GM18519 (cell line): Measurements from ENCODE around the gene ENC1.
"Not testable (repeated sequence)": the region's sequence is repeated elsewhere in the genome, so short reads cannot be mapped to it uniquely, and the experiment has no call there.

Experiments
- ATAC-seq: cut with Tn5 transposase; IDR thresholded peaks from one replicate; pipeline ENCODE4 v1.9.1; 2021; ENCODE audit warnings: mild to moderate bottlenecking, moderate library complexity; ENCODE audit not compliant: unreplicated experiment, low FRiP score

Gene ENC1, protein sequence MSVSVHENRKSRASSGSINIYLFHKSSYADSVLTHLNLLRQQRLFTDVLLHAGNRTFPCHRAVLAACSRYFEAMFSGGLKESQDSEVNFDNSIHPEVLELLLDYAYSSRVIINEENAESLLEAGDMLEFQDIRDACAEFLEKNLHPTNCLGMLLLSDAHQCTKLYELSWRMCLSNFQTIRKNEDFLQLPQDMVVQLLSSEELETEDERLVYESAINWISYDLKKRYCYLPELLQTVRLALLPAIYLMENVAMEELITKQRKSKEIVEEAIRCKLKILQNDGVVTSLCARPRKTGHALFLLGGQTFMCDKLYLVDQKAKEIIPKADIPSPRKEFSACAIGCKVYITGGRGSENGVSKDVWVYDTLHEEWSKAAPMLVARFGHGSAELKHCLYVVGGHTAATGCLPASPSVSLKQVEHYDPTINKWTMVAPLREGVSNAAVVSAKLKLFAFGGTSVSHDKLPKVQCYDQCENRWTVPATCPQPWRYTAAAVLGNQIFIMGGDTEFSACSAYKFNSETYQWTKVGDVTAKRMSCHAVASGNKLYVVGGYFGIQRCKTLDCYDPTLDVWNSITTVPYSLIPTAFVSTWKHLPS

DNA sequence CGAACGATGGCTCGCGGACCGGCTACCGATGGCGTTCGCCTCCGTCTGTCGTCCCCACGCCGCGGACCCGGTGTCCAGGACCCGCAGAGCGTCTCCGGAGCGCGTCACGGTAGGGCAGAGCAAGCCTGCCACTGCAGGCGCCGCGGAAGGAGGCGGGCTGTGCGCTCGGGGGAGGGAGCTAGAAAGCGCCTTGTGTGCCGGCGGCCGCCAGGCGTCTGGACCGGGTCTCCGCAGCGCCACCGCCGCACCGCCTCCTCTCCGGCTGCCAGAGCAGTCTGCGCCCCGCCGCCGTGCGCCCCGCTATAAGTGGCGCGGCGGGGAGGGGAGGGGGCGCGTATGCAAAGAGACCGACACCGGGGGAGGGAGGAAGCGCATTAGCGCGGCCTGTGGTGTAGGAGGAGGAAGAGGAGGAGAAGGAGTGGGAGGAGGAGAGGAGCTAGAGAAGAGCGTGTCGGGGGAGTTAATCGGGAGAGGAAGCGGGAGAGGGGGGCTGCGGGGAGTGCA, at the start of gene ENC1:
TSS of gene ENC1 (minus strand) at position 279 of the 504 bp plus-strand sequence. CDS start 4,243 bp downstream, outside the sequence.
- ATAC-seq = peak; percentile 43

DNA sequence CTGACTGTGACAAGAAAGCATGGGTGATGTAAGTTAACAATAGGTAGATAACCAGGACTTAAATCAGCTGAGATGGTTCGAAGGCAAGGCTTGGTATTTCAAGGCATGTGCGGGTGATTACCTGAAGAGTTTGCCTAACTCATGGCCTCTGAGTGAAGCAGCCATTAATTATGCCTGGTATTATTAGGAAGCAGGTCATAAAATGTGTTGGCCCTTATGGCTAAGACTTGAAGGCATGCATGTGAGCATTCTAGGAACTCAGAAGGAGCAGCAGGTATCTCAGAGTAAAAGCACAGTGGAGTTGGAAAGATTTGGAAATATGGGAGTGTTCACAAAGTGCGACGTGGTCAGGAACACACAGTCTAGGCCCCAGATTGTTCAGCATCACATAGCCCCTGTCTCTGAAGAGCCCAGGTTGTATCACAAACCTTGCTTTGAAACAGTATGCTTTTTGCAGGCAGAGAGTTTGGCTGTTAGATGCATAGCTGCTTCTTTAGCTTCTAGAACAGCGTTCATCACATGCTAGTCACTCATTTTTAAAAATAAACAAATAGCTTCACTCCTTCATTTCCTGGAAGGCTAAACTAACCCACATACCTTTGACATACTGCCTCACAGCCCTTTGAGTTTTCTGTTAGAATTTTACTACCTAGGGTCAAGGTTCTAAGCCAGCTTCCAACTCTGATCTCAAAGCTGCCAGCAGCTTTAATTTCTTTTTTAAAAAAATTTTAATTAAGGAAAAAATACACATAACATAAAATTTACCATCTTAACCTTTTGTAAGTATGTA, 46.6 kb upstream of the ENC1 start:
- no peak for ATAC-seq

GRCh38 chr5:74685979-74686631, 45.6 kb upstream of the ENC1 start:
- ATAC-seq = no peak

- ATAC-seq = peak; percentile 48
These were observed 44.6 kb upstream of the ENC1 start, which contains the start of gene HEXB for GRCh38 chr5:74684900-74685851. Gene HEXB (plus strand): TSS chr5:74685233. CDS start chr5:74685261, 28 bp downstream.

GRCh38 chr5:74679966-74680365, 39.4 kb upstream of the ENC1 start:
- ATAC-seq = no peak

DNA sequence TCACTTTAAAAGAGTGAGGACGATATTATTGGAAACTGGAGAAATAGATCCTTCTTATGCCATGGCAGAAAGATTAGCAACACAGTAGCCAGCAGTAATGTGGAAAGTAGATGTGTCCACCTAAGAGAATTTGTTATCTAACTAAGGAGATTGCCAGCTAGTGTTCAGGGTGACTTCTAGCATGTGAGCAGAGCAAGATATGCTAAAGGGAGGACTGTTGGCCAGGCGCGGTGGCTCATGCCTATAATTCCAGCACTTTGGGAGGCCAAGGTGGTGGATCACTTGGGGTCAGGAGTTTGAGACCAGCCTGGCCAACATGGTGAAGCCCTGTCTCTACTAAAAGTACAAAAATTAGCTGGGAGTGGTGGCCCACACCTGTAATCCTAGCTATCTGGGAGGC, 38.8 kb upstream of the ENC1 start:
- ATAC-seq = not testable (repeated sequence)

- not testable (repeated sequence) for ATAC-seq
These were observed 37.6 kb upstream of the ENC1 start for GRCh38 chr5:74678123-74678522.

GRCh38 chr5:74676466-74676865, 35.9 kb upstream of the ENC1 start:
- ATAC-seq = not testable (repeated sequence)

GRCh38 chr5:74673011-74673790, 32.7 kb upstream of the ENC1 start:
- ATAC-seq = no peak

GRCh38 chr5:74672215-74672877, 31.8 kb upstream of the ENC1 start:
- no peak for ATAC-seq

DNA sequence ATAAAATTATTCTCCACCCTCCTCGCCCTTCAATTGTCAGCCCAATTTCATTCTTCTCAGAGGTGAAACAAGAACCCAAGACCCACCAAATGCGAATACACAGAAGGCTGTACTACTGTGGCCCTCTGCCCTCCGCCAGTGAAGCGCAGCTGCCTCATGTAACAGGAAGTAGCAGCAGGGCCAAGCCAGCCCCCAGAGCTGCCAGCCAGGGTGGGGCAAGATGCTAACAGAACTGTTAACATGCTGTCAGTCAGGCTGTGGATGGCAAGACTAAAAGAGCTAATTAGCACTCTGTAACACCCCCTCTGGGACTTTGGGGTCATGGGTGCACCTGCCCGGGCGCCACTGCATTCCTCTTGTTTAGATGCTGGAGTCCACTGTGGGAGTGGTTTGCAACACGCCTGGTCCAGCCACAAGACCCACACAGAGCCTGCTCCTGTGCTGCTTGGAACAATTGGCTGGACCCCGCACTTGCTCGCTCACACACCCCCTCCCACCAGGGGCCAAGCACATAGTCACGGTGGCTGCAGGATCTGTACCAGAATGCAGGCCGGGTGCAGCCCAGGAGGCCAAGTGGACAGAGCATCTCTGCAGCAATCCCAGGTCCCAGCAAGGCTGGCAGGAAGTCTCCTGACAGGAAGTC, 30.0 kb upstream of the ENC1 start:
- no peak for ATAC-seq

- ATAC-seq = no peak
These were observed 29.3 kb upstream of the ENC1 start for GRCh38 chr5:74669821-74670220.

GRCh38 chr5:74667396-74667795, 26.9 kb upstream of the ENC1 start:
- ATAC-seq = no peak

DNA sequence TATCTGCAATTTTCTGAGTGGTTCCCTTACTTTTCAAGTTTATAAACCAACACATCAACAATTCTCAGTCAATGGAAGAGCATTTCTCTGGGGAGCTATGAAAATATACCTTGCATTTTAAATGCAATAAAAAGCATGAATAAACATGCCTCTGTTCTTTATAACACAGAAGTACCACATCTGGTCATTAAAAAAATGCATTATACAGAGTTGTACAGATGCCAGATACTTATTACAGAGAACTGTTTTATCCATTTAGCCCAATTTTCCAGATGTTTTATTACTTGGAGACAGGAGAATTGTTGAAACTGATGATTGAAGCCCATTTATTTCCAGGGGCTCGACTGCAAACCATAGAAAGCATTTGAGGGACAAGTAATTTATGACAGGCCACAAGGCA, 25.3 kb upstream of the ENC1 start:
- no peak for ATAC-seq

GRCh38 chr5:74665273-74665672, 24.7 kb upstream of the ENC1 start:
- no peak for ATAC-seq

DNA sequence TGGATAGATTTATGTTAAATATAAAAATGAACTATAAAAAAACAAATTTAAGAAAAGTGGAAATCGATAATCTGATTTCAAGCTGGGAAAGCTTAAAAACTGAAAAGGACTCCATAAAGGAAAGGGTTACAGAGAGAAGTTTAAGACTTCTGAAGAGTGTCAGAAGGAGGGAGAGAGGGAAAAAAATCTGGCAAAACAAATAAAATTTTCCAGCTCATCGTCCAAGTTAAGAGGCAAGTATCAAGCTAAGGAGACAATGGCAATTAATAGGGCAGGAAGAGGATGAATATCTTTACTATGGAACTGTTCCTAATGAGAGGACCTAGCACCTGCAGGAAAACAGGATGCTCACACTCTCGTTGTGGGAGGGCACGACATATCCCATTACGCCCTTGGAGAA, 24.0 kb upstream of the ENC1 start:
- no peak for ATAC-seq

- no peak for ATAC-seq
These were observed 20.3 kb upstream of the ENC1 start for GRCh38 chr5:74660873-74661272.

DNA sequence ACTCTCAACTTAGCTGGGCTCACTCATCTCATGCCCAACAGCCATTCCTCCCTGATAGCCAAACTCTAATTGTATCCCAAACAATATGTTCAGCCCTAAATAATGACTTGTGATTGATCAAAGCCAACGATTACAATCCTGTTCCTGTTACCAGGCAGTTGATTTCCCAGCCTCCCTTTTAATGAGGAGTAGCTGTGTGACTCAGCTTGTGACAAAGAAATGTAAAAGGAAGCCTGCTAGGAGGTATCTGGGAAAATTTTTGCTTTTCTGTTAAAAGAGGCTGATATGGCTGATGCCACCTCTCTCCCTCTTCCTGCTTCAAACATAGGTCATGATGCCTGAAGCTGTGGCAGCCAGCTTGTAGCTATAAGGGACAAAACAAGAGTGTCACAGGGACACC, 19.6 kb upstream of the ENC1 start:
- ATAC-seq = no peak
